ENCODE data around the gene CGB1. TPM values are rescaled to one million over a fixed set of nuclear protein-coding genes. Genes with fewer than 3 reads are reported as not detected.

Gene CGB1
- total and polyA plus RNA-seq, 2 of the 13 experiments (the other 11 are each of a cell fraction or from before 2014, with no cell fraction given), result not detected

- TF ChIP-seq HNF1A (IDR thresholded peaks at IDR 0.05; ENCODE audit: low read depth) (peak; percentile 43; the same call in 1 of the 2 replicates), HNF1A (CRISPR knock-in tag; IDR thresholded peaks at IDR 0.05; ENCODE audit: borderline replicate concordance) (no peak), KMT2A (CRISPR knock-in tag; IDR thresholded peaks at IDR 0.05) (no peak), ETS1 (CRISPR knock-in tag; IDR thresholded peaks at IDR 0.05) (no peak; the same call in 1 of the 2 replicates), MLLT10 (CRISPR knock-in tag; IDR thresholded peaks at IDR 0.05) (no peak), ZNF441 (CRISPR knock-in tag; IDR thresholded peaks at IDR 0.05; ENCODE audit: borderline replicate concordance) (peak; percentile 15; the same call in 1 of the 2 replicates), PREB (CRISPR knock-in tag; IDR thresholded peaks at IDR 0.05) (no peak), ZNF547 (CRISPR knock-in tag; IDR thresholded peaks at IDR 0.05) (peak; percentile 27; the same call in 1 of the 2 replicates), SCMH1 (CRISPR knock-in tag; IDR thresholded peaks at IDR 0.05; ENCODE audit: borderline replicate concordance) (no peak), TFDP1 (CRISPR knock-in tag; IDR thresholded peaks at IDR 0.05; ENCODE audit: borderline replicate concordance) (peak; percentile 45; the same call in 1 of the 2 replicates), SSRP1 (CRISPR knock-in tag; IDR thresholded peaks at IDR 0.05) (no peak), PBX3 (CRISPR knock-in tag; IDR thresholded peaks at IDR 0.05; ENCODE audit: borderline replicate concordance) (no peak), ZNF414 (CRISPR knock-in tag; IDR thresholded peaks at IDR 0.05) (peak; percentile 84; the same call in 1 of the 2 replicates), PAWR (CRISPR knock-in tag; IDR thresholded peaks at IDR 0.05; ENCODE audit: borderline replicate concordance) (no peak), RBM39 (IDR thresholded peaks at IDR 0.05; ENCODE audit: low read depth, low read length, poor library complexity, severe bottlenecking) (peak; percentile 89), RORA (CRISPR knock-in tag; IDR thresholded peaks at IDR 0.05) (no peak), FOXA3 (CRISPR knock-in tag; IDR thresholded peaks at IDR 0.05) (peak; percentile 20), SRSF1 (optimal IDR thresholded peaks at IDR 0.05; ENCODE audit: low read depth, low read length) (peak; percentile 27), ELF1 (CRISPR knock-in tag; IDR thresholded peaks at IDR 0.05) (peak; percentile 53)
These were observed 43.3 kb downstream of the CGB1 start, which contains the start of the genes GYS1 and RUVBL2 (continued) for GRCh38 chr19:48993175-48994034.
